ENCODE measurements around the gene UBE3B.

Gene UBE3B

DNA sequence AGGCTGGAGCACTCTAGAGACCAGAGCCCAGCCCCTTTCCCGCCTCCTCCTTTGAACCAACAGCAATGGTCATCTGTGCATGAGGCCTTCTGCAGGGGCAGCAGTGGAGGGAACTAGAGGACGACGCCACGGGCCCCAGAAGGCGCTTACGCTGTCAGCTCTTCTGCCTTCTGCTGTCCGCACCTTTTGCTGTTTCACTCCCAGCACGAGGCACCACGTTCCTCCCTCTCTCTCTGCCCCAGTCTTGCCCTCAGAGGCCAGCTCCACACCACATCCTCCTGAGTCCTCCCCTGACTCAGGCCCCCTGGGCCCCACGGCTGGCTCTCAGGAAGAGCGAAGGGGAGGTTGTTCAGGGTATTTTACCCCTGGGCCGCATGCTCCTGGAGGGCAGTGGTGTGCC lies 80.4 kb downstream of the UBE3B start:
- no peak for DNase-seq

DNA sequence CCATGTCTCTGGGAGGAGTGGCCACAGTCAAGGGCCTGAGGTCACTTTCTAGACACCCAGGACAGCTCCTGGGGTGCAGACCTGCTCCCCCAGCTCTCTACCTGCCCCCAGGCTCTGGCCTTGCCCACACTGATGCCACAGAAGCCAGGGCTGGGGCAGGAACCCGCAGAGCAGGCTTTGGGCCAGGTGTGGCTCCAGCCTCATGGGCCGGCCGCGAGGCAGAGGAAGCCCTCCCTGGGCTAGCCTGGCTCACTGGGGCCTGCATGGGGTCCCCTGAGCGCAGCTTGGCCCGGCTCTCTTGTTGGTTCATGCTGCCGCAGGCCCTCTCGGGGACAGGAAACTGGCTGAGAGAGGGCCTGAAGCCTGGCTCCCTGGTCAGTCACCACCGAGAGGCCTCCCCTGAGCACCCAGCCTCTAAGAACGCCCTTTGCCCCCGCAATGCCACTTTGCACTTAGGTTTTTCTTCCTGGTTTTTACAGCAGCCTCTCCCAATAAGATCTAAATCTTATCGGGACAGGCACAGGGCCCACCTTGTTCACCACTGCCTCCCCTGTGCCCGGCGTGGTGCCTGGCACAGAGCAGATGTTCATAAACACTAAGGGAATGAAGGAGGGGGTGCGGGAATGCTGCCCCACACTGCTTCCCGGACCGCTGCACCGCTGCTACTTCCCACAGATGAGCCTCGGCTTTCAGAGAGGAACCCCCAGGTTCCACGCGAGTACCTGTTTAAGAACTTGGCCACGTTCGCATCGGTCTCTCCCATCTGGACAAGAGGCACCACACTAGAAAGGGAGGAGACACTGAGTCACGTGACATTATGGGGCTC lies 81.2 kb downstream of the UBE3B start:
- DNase-seq = no peak

DNA sequence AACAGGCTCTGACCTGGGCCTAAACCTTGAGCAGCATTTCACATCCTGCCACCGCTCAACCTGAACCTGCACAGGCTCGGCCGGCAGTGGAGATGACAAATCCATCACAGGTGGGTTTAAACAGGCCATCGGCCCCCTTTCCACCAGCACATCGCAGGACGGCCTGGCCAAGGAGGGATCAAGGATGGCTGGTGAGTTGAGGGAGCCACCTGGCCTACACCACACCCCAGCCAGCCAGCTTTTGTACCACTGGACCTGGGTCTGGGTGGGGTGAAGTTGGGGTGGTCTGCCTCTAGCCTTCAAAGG lies 81.7 kb downstream of the UBE3B start:
- DNase-seq = no peak

DNA sequence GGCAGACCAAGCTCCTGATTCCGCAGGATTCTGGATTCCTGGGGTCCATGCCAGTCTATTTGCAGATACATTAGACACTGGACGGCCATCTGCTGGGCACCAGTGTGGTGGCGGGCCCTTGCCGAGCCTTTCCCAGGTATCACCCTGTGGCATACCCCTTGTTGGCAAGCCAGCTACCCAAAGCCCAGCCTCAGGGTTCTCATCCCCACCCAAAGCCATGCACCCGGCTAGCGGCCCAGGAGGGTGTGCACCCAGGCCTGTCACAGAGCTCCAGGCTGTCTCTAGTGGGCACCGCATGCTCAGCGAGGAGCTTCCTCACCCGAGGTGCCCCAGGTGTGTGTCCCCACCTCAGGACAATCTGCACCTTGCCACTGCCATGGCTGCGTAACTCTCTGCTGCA lies 82.2 kb downstream of the UBE3B start:
- no peak for DNase-seq

DNA sequence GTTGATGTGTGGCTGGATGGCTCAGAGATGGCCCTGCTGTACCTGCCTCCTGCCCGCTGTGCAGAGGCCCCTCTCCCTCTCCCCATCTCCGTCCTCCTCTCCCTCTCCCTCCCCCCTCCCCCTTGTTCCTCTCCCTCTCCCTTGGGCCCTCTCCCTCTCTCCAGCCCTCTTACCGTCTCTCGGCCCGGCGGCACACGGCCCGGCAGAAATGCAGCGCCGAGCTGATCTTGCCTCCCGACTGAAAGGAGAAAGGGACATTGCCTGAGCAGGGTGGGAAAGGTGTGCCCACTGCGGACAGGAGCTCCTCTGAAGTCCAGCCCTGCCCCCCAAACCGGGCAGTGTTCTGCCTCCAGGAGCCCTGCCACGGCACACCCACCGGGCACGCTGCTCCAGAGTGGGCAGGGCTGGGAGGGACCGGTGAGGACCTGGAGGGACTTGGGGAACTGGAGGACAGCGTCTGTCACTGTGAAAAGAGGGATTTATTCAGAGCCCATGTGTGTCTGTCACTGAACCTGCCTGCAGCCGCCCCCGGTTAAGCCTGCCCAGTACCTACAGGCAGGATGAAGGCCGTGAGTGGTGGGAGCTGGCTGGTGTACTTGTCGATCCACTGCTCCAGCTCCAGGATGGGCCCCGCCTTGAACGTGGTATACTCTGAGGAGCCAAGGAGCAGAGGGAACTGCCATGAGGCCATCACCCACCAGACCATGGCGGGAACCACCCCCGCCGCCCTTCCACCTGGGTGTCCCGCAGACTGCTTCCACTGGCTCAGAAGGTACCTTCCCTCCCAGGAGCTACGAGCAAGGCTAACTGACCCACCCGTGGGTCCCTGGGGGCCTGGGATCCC lies 83.7 kb downstream of the UBE3B start:
- DNase-seq = no peak

DNA sequence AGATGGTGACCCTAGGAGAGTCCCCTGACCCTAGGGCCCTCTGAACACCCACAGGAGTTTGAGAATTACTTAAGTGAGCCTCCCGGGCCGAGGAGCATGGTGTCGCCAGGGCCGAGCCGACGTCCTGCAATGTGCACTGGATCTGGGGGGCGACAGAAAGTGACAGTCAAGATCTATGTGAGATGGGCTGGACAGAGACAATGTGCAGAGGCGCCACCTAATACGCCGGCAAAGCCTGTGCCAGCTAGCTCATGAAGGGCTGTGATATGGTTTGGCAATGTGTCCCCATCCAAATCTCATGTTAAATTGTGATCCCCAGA lies 84.2 kb downstream of the UBE3B start:
- no peak for DNase-seq

DNA sequence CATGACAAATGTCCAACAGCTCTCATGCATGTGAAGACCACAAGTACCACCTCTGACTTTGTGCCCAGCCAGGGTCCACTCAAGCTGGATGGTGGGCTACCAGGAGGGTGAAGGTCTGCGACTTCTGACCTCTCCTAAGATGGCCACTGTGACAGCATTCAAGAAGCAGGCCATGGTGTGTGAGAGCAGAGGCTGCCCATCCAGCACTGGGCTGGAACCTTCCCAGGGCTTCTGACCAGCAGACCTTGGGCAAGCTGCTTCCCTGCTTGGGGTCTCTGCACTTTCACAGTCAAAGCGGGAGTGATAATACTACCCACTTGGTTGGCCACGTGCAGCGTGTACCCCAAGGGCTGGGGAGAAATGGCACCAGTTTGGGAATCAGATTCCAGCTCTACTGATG lies 85.4 kb downstream of the UBE3B start:
- no peak for DNase-seq

DNA sequence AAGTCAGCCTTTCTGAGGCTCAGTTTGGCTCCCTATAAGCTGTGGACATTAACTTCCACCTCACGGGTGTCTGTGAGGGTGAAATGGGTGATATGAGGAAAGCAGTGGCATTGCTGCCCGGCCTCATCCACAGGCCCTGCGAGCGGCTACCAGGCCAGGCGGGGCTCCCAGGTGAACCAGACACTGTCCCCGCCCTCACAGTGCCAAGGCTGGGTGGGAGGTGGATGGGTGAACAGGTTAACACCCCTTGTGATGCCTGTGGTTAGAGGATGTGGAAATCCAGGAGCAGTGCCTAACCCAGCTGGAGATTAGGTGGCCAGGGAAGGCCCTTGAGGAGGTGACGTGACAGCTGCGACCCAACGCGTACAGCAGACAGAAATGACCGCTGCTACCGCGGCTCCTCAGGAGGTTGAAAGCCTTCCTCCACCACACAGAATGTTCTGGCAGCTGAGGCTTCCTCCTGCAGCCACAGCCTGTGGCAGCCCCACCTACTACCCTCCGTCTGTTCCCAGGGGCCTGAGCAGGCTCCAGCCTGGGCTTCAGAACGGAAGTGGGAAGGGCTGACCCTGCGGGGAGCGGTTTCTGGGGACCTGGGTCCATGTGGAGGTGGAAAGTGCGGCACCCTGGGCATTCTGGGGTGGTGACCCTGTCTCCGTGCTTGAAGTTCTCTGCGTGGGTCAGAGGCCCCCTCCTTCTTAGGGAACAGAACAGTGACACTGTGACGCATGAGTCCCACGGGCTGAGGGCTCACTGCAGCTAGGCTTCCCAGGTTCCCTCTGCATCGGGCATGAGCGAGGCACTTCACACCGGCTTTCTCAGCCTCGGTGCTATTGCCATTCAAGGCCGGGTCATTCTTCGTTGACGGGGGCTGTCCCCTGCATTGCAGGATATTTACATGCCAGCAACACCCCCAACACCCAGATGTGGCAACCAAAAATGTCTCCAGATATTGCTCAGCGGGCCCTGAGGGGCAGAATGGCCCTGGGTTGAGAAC lies 86.2 kb downstream of the UBE3B start:
- no peak for DNase-seq

DNA sequence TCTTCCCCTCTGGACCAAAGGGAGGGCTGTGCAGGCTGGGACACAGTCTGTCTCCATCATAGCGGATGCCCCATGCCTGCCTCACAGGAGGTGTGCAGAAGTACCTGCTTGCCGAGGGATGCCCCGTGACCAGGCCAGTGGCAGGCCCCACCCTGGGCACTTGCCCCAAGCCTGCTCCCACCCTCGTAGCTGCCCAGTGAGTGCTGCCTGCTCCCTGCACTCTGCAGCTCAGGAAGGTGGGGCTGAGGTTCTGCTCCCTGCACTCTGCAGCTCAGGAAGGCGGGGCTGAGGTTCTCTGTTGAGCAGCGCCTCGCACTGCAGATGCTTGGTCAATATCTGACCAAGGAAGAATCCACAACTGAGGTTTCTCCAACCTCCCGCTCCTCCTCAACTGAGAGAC lies 89.0 kb downstream of the UBE3B start:
- DNase-seq = no peak

DNA sequence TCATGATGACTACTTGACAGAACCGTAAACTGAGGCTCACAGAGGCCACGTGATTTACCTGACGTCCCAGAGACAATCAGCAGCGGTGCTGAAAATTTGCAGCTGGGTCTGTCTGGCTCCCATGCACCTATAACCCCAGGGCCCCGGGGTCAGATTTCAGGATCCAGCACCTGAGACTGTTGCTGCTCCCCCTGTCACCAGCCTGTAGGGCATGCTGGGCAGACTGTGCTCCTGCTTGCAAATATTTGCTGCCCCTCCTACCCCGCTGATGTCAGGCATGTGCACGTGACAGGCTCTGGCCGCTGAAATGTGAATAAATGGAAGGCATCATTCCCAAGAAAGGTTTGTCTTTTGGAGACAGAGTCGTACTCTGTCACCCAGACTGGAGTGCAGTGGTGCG lies 89.9 kb downstream of the UBE3B start:
- DNase-seq = no peak

DNA sequence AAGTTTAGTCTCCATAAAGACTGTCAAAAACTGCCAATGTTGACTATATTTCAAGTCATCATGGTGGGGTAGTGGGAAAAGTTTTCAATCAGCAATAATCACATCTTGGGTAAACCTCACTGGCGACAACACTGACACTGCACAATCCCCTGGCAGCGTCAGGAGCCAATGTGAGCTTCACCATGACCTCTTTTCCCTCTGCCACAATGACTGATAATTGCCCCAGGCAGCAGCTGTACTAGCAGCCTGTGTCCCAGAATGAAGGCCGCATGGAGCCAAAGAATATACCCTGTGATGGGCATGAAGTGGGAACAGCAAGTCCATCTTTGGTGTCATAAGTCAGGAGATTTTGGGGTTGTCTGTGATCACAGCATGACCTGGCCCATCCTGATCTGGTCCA lies 90.5 kb downstream of the UBE3B start:
- no peak for DNase-seq

DNA sequence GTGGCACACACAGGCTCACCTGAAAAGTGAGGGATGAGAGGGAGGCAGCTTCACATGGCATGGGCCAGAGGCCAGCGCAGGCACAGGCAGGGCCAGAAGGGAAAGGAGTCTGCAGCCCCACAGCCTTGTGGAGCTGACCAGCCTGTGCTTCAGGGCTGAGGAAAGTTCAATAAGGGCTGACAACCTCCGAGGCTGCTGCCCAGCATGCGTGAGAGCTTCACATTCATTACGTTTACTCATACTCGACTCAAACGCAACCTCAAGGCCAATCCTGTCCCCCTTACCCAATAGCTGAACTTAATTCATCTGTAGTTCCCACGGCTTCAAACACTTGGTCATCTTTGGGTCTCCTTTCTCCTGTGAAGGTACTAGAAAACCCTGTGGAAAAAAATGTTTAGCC lies 91.1 kb downstream of the UBE3B start:
- DNase-seq = no peak

DNA sequence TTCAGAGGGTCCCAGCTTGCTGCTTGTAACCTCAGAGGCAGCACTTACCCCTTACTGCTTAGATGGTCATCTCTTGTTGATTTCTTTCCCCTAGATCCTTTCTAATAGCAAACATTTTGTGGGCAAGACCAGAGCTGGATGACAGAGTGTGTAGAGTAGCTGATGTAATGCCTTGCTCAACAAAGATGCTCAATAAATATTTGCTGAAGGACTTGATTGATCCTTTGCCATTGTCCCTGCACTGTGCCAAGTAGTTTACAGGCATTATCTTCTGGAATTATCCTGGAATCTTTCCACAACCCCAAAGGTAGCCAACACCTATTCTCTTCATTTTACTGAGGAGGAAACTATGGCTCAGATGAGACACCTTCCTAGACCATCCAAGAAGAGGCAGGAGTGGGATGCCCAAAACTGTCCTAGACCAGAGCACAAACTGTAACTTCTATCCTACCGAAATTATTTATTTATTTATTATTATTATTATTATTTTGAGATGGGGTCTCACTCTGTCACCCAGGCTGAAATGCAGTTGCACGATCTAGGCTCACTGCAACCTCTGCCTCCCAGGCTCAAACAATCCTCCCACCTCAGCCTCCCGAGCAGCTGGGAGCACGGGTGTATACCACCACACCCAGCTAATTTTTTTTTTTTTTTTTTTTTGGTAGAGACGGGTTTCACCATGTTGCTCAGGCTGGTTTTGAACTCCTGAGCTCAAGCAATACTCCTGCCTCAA lies 94.5 kb downstream of the UBE3B start:
- DNase-seq = no peak

DNA sequence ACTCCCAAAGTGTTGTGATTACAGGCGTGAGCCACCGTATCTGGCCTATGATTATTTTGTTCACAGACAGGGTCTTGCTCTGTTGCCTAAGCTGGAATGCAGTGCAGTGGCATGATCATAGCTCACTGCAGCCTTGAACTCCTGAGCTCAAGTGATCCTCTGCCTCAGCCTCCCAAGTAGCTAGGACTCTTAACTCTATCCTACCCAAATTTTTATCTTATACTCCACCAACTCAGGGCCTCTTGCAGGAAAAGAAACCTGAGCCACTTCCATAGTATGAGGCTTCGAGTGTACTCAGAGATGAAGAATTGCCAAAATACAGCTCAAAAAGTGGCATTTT lies 95.0 kb downstream of the UBE3B start:
- no peak for DNase-seq

DNA sequence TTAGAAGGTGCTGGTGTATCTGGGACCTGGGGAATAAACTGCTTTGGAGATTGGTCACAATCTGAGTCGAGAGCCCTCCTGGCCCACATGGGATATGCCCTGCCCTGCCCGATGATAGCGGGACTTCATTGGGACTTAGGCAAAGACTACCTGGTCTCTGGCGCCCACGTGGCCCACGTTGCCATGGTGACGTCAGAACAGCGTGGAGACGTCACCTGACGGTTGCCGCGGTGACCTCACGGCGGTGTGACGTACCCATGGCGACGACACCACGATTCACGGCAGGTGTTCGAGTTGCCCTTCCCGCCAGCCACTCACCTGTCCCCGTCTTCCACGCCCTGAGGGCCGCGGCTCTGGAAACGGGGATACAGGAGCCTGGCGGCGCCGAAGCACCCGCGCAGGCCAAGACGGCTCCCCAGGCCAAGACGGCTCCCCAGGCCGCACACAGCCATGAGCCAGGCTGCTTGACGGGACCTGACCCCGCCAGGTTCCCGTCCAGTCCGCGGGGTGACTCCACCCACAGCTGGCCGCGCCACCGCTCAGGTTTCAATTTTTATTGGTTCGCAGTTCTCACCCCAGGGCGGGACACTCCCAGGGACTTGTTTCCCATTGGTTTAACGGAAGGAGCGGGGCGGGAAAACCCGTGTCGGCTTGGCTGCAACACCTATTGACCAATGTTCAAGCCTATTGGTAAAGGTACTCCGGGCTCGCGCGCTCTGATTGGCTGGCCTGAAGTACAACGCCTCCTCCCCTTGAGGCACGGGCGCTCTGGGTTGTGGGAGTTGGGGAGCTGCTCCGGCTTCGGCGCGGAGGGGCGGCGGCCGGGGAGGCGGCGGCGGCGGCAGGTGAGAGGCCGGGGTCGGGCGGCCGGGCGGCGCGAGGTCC lies 95.8 kb downstream of the UBE3B start, which contains the start of the genes MMAB and MVK:
MMAB (minus strand) TSS at position 476 of the 885 bp plus-strand sequence; CDS start at position 452, 24 bp downstream.
MVK (plus strand) TSS at position 766 of the 885 bp plus-strand sequence. CDS start 1,029 bp downstream, outside the sequence.
- DNase-seq = peak; percentile 100

DNA sequence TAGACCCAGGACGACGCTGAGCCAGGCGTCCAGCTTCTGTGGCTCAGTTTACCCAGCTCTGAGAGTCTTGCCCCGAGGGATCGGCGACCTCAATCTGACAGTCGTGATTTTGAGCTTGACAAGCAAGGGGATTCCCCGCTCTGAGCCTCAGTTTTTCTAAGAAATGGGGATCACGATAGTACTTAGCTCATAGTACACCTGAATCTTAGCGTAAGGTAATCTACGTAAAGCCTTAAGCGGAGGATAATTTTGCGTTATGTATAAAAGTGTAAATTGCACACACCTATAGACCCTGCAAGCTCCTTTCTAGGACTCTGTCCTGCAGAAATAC lies 96.4 kb downstream of the UBE3B start:
- no peak for DNase-seq

DNA sequence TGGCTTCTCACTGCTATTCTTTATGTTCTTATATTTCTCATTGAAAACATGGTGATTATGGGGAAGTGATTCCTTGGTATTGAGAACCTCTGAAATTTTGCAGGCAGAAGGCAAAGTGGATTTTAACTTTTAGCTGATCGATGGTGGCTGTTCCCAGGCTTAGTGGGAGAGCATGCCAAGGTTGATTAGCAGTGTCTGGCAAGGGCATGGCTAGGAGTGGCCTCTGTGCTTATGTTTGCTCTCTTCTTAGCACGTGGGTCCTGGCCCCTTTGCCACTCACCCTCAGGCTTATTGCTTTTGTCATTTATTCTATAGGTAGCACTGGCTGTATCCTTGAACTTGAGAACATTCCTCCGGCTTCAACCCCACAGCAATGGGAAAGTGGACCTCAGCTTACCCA lies 98.2 kb downstream of the UBE3B start:
- DNase-seq = no peak

DNA sequence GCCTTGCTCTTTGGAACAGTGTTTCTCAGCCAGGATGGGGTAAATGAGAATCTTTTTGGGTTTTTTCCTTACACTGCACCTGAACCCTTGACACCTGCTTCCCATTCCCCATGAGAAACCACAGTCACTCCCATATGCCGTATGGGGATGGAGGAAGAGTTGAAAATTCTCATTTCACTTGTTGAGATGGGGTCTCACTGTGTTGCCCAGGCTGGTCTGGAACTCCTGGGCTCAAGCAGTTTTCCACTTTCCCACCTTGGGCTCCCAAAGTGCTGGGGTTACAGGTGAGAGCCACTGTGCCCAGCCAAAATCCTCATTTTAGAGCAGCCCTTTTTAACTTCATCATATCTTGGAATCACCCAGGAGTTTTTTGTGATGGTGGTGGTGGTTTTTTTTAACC lies 99.9 kb downstream of the UBE3B start:
- DNase-seq = no peak

DNA sequence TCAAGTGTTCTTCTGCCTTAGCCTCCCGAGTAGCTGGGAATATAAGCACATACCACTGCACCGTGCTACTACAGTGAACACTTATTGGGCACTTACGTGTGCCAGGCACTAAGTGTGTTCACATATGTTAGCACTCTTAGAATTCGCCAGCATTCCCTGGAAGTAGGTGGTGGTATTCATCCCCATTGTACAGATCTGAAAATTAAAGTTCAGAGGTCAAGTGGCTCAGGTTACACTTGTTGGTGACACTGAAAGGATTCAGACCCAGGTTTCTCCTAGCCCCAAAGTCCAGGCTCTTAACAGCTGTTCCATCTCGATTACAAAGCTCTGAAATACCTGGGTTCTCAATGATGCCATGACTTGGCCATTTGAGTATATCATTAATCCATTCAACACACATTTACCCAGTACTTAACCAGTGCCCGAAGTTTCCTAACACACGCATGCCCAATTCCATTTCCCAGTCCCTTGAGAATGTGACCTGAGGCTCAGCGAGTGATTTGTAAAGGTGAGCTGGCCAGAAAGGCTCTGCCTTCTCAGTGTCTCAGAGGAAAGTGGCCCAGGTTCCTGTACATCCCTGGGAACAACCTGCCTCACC lies 101.0 kb downstream of the UBE3B start:
- DNase-seq = no peak

DNA sequence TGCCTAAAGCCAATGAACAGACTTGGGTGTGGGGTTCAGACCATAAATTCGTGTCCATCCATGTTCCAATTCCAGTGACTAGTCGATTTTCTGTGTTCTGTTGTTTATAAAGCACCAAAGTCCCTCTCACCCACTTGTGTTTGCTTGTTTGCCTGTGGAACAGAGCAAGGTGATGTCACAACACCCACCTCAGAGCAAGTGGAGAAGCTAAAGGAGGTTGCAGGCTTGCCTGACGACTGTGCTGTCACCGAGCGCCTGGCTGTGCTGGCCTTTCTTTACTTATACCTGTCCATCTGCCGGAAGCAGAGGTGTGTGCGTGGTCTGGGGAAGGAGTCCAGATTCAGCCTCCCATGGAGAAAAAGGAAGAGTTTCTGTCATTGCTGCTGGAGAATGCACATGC lies 102.2 kb downstream of the UBE3B start:
- DNase-seq = no peak

DNA sequence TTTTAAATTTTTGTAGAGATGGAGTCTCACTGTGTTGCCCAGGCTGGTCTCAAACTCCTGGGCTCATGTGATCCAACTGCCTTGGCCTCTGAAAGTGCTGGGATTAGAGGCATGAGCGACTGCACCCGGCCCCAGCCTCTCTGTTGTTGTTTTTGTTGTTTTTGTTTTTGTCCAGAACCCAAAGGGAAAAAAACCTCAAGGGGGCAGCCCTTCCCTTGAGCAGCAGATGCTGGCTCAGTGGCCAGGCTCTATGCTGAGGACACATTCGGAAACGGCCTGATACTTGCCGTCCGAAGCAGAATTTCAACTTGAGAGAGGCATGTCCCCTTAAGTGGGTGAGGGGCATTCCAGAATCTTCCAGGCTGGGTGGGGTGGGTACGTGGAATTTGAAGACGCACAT lies 102.8 kb downstream of the UBE3B start:
- no peak for DNase-seq
